ENCODE data around the gene LRMDA. TPM values are rescaled to one million over a fixed set of nuclear protein-coding genes. Genes with fewer than 3 reads are reported as not detected.

The LRMDA gene
- total RNA-seq, 2 donors from 2014 or later, result not detected

GRCh38 chr10:76336213-76336963 is 905.0 kb downstream of the LRMDA start:
- H3K27ac Mint-ChIP-seq, result no peak overlapping the region
- no peaks in the 10 kb centered on the region for H3K36me3 Mint-ChIP-seq
- no peak for DNase-seq (ENCODE audit: low spot score in 2 of 2)
- no peak for ATAC-seq
- peaks cover 0 to 11% of the 10 kb centered on the region in 2 donors for H3K9me3 Mint-ChIP-seq

DNA sequence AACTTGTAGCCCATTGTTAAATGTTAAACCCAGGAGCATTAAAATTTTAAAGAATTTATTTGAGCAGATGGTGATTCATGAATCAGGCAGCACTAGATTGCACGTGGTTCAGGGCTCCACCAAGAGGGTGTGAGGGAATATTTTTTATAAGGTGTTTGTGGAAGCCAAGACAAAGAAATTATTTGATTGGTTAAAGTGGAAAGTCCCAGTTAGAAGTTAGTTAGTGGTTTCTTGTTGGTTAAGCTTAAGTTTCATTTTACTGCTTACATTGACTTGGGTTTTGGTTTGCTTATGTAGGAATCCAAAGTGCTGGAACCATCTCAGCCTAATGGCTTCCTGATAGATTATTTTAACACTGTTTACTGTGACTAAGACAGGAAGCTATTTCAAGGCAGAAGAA is 906.2 kb downstream of the LRMDA start:
- DNase-seq (ENCODE audit: low spot score in 2 of 2) (no peak), ATAC-seq (no peak)
- Mint-ChIP-seq H3K9me3 (peaks cover 0 to 9% of the 10 kb centered on the region in 2 donors), H3K36me3 (no peaks in the 10 kb centered on the region), H3K27ac (no peak overlapping the region)

GRCh38 chr10:76338187-76338586 is 906.8 kb downstream of the LRMDA start:
- H3K36me3 Mint-ChIP-seq, result no peaks in the 10 kb centered on the region
- ATAC-seq (no peak), DNase-seq (ENCODE audit: low spot score in 2 of 2) (no peak)
- peaks cover 0 to 5% of the 10 kb centered on the region in 2 donors for H3K9me3 Mint-ChIP-seq
- H3K27ac Mint-ChIP-seq, result no peak overlapping the region

DNA sequence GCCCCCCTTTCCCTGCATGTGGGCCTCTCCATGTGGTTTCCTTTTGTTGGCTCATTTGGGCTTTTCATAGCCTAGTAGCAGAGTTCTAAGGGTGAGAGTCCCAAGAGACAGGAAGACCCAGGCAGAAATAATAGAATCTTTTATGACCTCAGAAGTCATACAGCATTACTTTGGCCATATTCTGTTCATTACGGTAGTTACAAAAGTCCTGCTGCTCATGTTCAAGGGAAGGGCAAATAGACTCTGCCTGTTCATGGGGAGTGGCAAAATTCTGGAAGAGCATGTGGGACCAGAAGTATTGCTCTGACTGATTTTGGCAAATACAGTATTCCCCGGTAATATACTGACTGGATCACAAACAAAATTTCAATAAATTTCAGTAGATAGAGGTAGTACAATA is 910.3 kb downstream of the LRMDA start:
- ATAC-seq, result no peak
- H3K9me3 Mint-ChIP-seq, result peaks cover 0 to 5% of the 10 kb centered on the region in 2 donors
- H3K27ac Mint-ChIP-seq, result no peak overlapping the region
- DNase-seq (ENCODE audit: low spot score in 2 of 2), result no peak
- H3K36me3 Mint-ChIP-seq, result no peaks in the 10 kb centered on the region

DNA sequence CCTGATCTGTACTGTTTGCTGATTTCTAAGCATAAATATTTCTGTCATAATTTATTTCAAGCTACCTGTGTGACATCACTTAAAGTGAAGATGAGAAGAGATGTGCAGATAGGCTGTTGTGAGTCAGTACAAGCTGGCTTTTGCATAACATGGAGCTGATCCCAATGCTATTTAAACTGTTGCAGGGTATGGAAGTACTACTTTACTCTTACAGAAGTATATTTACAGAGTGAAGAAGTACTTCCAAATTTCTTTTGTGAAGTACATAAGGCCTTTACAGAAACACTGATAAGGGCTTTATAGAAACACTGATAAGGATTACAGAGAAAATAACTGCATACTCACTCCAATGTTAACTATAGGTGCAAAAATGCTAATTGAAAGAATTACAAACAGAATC is 911.6 kb downstream of the LRMDA start:
- no peak for DNase-seq (ENCODE audit: low spot score in 2 of 2)
- H3K27ac Mint-ChIP-seq, result no peak overlapping the region
- no peak for ATAC-seq
- H3K9me3 Mint-ChIP-seq, result no peaks in the 10 kb centered on the region
- no peaks in the 10 kb centered on the region for H3K36me3 Mint-ChIP-seq

- no peaks in the 10 kb centered on the region for H3K9me3 Mint-ChIP-seq
- ATAC-seq, result no peak
These were observed 916.4 kb downstream of the LRMDA start for GRCh38 chr10:76347832-76348231.

GRCh38 chr10:76350583-76350982 is 919.2 kb downstream of the LRMDA start:
- Mint-ChIP-seq H3K36me3 (no peaks in the 10 kb centered on the region), H3K27ac (no peak overlapping the region), H3K9me3 (peaks cover 0 to 6% of the 10 kb centered on the region in 2 donors)
- no peak for ATAC-seq
- no peak for DNase-seq (ENCODE audit: low spot score in 2 of 2)

More at GRCh38 chr10:76347832-76348231, 916.4 kb downstream of the LRMDA start:
- no peaks in the 10 kb centered on the region for H3K36me3 Mint-ChIP-seq
- DNase-seq (ENCODE audit: low spot score in 2 of 2), result no peak
- no peak overlapping the region for H3K27ac Mint-ChIP-seq

- ATAC-seq (no peak), DNase-seq (ENCODE audit: low spot score in 2 of 2) (no peak)
- Mint-ChIP-seq H3K27ac (no peak overlapping the region), H3K9me3 (peaks cover 0 to 6% of the 10 kb centered on the region in 2 donors), H3K36me3 (no peaks in the 10 kb centered on the region)
These were observed 920.9 kb downstream of the LRMDA start for GRCh38 chr10:76352300-76352699.

DNA sequence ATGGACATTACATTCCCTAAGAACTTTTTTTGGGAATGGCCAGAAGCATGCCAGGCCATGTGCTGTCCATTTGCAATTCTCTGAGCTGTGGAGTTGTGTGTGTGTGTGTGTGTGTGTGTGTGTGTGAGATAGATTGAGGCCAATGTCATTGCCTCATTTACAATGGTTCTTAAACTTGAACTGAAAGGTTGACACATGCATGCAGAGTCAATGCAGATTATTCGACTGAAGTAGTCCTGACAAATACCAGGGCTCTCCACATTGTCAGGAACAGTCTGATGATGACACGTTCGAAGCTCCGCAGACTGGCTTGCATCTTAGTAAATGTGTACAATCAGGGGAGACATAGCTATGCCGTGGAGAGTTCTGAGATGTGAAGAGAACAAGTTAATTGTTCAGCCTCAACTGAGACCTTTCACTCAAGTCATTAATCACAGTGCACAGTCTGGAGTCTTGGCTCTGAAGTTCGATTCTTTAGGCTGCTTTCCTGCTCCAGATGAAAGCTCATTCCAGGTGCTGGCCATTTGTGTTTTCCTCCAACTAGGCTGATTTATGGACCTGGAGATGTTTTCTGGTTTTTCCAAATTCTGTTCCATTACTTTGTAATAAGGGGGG is 921.9 kb downstream of the LRMDA start:
- no peak for ATAC-seq
- H3K27ac Mint-ChIP-seq, result no peak overlapping the region
- no peaks in the 10 kb centered on the region for H3K36me3 Mint-ChIP-seq

GRCh38 chr10:76354212-76354738 is 922.9 kb downstream of the LRMDA start:
- no peaks in the 10 kb centered on the region for H3K36me3 Mint-ChIP-seq
- H3K27ac Mint-ChIP-seq, result no peak overlapping the region
- ATAC-seq (no peak), DNase-seq (ENCODE audit: low spot score in 2 of 2) (no peak)
- peaks cover 0 to 6% of the 10 kb centered on the region in 2 donors for H3K9me3 Mint-ChIP-seq

More for the DNA sequence above, 921.9 kb downstream of the LRMDA start:
- DNase-seq (ENCODE audit: low spot score in 2 of 2), result no peak
- H3K9me3 Mint-ChIP-seq, result peaks cover 0 to 6% of the 10 kb centered on the region in 2 donors

DNA sequence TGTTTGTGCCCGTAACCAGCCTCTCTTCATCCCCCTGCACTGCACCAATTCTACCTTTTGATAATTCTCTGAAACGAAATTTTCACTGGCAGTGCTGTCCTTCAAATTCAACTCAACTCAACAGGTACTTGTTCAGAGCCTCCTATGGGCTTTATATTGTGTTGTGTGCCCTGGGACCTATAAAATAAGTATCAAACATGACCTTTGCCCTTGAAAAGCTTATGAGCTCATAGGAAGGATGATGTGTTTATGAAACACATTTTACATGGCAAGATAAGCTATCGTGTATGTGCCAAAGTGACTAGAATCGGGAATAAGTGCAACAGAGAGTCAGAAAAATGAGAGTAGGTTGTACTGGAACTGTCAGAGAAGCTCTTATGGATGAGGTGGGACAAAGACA is 923.5 kb downstream of the LRMDA start:
- peaks cover 0 to 6% of the 10 kb centered on the region in 2 donors for H3K9me3 Mint-ChIP-seq
- no peaks in the 10 kb centered on the region for H3K36me3 Mint-ChIP-seq
- H3K27ac Mint-ChIP-seq, result no peak overlapping the region
- DNase-seq (ENCODE audit: low spot score in 2 of 2) (no peak), ATAC-seq (no peak)

DNA sequence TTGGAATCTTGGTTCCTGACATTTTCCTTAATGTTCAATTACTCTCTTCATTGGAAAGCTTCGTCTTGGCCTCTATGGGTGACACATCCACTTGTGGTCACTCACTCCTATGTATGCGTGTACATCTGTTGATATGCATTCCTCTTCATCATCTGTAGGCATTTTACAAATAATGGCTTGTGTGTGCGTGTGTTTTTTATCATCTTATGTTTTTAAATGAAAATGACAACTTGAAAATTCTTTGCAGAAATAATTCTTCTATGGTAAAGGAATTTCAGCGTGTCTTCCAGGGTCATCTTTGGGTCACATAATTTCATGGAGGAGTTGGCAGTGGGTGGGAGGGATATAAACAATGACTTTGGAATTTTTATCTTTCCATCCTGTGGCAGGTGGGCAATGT is 925.1 kb downstream of the LRMDA start:
- ATAC-seq, result no peak
- Mint-ChIP-seq H3K9me3 (peaks cover 0 to 6% of the 10 kb centered on the region in 2 donors), H3K27ac (no peak overlapping the region), H3K36me3 (no peaks in the 10 kb centered on the region)
- no peak for DNase-seq (ENCODE audit: low spot score in 2 of 2)

DNA sequence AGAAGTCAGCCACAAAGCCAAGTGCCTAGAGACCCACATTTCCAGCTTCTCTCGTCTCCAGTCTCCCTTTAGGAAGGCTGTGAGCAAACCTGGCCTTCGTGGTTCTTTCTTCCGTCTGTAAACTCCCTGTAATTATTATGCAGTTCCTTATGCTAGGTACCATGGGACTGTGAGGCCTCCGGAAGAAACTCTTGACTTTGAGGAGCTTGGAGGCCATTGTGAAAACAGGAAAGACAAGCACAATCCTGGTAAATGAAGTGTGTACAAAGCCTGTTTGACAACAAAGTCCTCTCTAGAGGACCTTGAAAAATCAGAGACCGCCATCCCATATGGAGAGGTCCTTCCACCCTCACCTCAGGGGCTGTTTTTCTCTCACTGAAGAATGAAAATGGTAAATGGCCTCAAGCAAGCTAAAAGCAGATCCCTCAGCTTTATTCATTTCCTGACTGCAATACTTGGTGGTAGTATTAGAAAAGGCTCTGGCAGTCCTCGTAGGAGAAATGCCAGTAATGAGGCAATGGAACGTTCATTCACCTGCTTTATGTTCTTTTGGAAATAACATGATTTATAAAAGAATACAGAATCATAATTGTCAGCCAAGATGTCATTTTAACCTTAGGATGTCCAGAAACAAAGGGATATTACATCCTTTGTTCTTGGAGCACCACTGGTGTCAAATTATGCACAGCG is 926.4 kb downstream of the LRMDA start:
- ATAC-seq (no peak), DNase-seq (ENCODE audit: low spot score in 2 of 2) (no peak)
- Mint-ChIP-seq H3K27ac (no peak overlapping the region), H3K9me3 (peaks cover 0 to 10% of the 10 kb centered on the region in 2 donors), H3K36me3 (no peaks in the 10 kb centered on the region)

GRCh38 chr10:76358743-76359395 is 927.4 kb downstream of the LRMDA start:
- ATAC-seq (no peak), DNase-seq (ENCODE audit: low spot score in 2 of 2) (no peak)
- Mint-ChIP-seq H3K9me3 (peaks cover 0 to 10% of the 10 kb centered on the region in 2 donors), H3K27ac (no peak overlapping the region), H3K36me3 (no peaks in the 10 kb centered on the region)

GRCh38 chr10:76375761-76376160 is 944.3 kb downstream of the LRMDA start:
- ATAC-seq (no peak), DNase-seq (ENCODE audit: low spot score in 2 of 2) (no peak)
- peaks cover 6 to 13% of the 10 kb centered on the region in 2 donors for H3K9me3 Mint-ChIP-seq
- no peak overlapping the region for H3K27ac Mint-ChIP-seq
- peaks cover 0 to 4% of the 10 kb centered on the region in 2 donors for H3K36me3 Mint-ChIP-seq

DNA sequence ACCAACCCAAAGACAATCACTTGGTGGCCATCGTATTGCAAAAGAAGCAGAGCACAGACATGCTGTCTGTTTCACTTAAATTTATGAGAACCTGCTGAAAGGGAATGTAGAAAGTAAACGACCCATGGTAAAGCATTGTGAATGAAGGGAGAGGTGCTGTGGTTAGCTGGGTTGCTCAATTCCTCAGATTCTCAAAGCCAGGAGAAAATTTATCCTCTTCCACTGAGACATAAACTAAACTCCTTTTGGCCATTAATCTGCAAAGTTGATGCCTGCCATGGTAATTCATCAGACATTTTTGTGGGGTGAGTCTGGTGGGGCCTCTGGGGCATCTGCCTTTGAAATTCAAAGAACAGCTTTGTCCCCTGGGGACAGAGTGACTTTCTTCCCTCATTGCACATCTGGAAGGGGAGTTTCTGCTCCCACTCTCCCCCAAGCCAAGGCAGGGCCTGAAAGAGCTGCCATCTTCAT is 951.0 kb downstream of the LRMDA start:
- Mint-ChIP-seq H3K27ac (no peak overlapping the region), H3K9me3 (peaks cover 10 to 17% of the 10 kb centered on the region in 2 donors), H3K36me3 (peaks cover 0 to 9% of the 10 kb centered on the region in 2 donors)
- no peak for DNase-seq (ENCODE audit: low spot score in 2 of 2)
- no peak for ATAC-seq
